Left ventricle myocardium inferior (tissue), 1 donor: ENCODE data around the gene IGF2BP1. TPM values are rescaled to one million over a fixed set of nuclear protein-coding genes. Genes with fewer than 3 reads are reported as not detected.

Source experiments
- DNase-seq: peaks from one replicate; pipeline ENCODE4 v3.0.0-alpha.2; 2020
- H3K27ac ChIP-seq: fragments of 200-600 bp; replicated peaks from 2 replicates; pipeline ENCODE4 v1.8.0; 2021
- H3K27me3 ChIP-seq: fragments of 200-600 bp; 2 replicates; pipeline ENCODE4 v1.8.0; 2021; ENCODE audit warnings: low read depth
- H3K36me3 ChIP-seq: fragments of 200-600 bp; 2 replicates; pipeline ENCODE4 v1.8.0; 2021
- H3K4me1 ChIP-seq: fragments of 200-600 bp; 2 replicates; pipeline ENCODE4 v1.8.0; 2021
- H3K4me3 ChIP-seq: fragments of 200-600 bp; 2 replicates; pipeline ENCODE4 v1.8.0; 2021; ENCODE audit warnings: mild to moderate bottlenecking, moderate library complexity
- H3K9me3 ChIP-seq: fragments of 200-600 bp; replicated peaks from 2 replicates; pipeline ENCODE4 v1.8.0; 2021
- intact Hi-C: fragments of 100-400 bp; cut with micrococcal nuclease; formaldehyde crosslinking; loops from one replicate; pipeline ENCODE4 v1.11.0; 2022
- total RNA-seq: library from RNA; stranded (reverse); fragmentation: NEBNext Ultra II Directional; extraction: Animal tissue kit (Norgen Biotek cat#: 25700); gene quantifications from one replicate; pipeline ENCODE4 v1.2.1, GENCODE V29; 2021
- TF ChIP-seq, protein P1 (sequence below): fragments of 200-600 bp; IDR thresholded peaks from 2 replicates; pipeline ENCODE4 v1.8.0; 2021; ENCODE audit warnings: antibody characterized with exemption, mild to moderate bottlenecking, borderline replicate concordance
- donor health status: DM: no; HTN: yes; CAD: no; lungs with severe emphysema.

IGF2BP1 gene
- total RNA-seq, 1 donor from 2014 or later = not detected

- Histone ChIP-seq H3K9me3 (no peaks in the 10 kb centered on the region), H3K36me3 (no peaks in the 10 kb centered on the region), H3K27ac (no peak overlapping the region), H3K4me3 (no peak overlapping the region), H3K4me1 (no peaks in the 10 kb centered on the region), H3K27me3 (peaks cover 50% of the 10 kb centered on the region)
- DNase-seq = no peak
- intact Hi-C loops = no loop called here
- TF ChIP-seq, protein P1, sequence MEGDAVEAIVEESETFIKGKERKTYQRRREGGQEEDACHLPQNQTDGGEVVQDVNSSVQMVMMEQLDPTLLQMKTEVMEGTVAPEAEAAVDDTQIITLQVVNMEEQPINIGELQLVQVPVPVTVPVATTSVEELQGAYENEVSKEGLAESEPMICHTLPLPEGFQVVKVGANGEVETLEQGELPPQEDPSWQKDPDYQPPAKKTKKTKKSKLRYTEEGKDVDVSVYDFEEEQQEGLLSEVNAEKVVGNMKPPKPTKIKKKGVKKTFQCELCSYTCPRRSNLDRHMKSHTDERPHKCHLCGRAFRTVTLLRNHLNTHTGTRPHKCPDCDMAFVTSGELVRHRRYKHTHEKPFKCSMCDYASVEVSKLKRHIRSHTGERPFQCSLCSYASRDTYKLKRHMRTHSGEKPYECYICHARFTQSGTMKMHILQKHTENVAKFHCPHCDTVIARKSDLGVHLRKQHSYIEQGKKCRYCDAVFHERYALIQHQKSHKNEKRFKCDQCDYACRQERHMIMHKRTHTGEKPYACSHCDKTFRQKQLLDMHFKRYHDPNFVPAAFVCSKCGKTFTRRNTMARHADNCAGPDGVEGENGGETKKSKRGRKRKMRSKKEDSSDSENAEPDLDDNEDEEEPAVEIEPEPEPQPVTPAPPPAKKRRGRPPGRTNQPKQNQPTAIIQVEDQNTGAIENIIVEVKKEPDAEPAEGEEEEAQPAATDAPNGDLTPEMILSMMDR = no peak
These were observed 70.0 kb downstream of the IGF2BP1 start for GRCh38 chr17:49067163-49067562.

GRCh38 chr17:49069585-49070273 is 72.5 kb downstream of the IGF2BP1 start:
- intact Hi-C loops = no loop called here
- no peaks in the 10 kb centered on the region for H3K36me3 ChIP-seq
- H3K27ac ChIP-seq = no peak overlapping the region
- no peaks in the 10 kb centered on the region for H3K9me3 ChIP-seq
- no peaks in the 10 kb centered on the region for H3K4me1 ChIP-seq
- H3K4me3 ChIP-seq = no peak overlapping the region
- peaks cover 75% of the 10 kb centered on the region for H3K27me3 ChIP-seq
- DNase-seq = no peak
- TF ChIP-seq, protein P1 = no peak

- TF ChIP-seq, protein P1 = no peak
- Histone ChIP-seq H3K4me1 (no peaks in the 10 kb centered on the region), H3K4me3 (no peak overlapping the region), H3K27ac (no peak overlapping the region), H3K27me3 (peaks cover 79% of the 10 kb centered on the region), H3K9me3 (no peaks in the 10 kb centered on the region), H3K36me3 (no peaks in the 10 kb centered on the region)
- intact Hi-C loops = no loop called here
- no peak for DNase-seq
These were observed 73.9 kb downstream of the IGF2BP1 start for GRCh38 chr17:49071106-49071505.

DNA sequence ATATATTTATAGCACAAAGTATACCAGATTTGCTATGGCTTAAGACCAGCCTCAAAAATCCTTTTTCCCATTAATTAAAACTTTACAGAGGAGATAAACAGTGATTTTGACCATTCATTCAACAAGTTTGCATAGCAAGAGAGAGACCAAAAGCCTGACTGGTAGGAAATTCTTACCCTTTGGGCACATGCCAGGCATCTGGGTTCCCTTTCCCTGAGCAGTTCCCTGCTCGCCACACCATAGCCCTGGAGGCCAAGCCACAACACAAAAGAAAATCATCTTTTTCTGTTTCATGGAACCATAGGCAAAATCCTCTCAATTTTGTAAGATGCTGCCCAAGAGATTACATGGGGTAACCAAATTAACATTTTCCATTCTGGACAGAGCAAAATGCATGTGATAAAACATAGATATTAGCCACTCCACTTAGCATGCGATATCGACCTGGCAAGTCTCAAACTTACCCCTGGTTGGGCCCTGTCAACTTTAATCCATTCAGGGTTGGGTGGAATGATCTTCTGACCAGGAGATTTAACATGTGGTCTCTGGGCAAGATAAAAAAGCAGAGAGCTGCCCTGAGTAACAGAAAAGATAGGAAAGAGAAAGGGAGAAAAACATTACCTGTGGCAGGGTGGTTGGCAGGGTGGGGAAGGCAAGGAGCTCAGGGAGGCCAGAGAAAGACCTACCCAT is 77.8 kb downstream of the IGF2BP1 start:
- intact Hi-C loops = no loop called here
- Histone ChIP-seq H3K27ac (no peak overlapping the region), H3K36me3 (no peaks in the 10 kb centered on the region), H3K9me3 (no peaks in the 10 kb centered on the region), H3K27me3 (peaks cover 86% of the 10 kb centered on the region), H3K4me3 (no peak overlapping the region), H3K4me1 (no peaks in the 10 kb centered on the region)
- TF ChIP-seq, protein P1 = no peak
- no peak for DNase-seq

DNA sequence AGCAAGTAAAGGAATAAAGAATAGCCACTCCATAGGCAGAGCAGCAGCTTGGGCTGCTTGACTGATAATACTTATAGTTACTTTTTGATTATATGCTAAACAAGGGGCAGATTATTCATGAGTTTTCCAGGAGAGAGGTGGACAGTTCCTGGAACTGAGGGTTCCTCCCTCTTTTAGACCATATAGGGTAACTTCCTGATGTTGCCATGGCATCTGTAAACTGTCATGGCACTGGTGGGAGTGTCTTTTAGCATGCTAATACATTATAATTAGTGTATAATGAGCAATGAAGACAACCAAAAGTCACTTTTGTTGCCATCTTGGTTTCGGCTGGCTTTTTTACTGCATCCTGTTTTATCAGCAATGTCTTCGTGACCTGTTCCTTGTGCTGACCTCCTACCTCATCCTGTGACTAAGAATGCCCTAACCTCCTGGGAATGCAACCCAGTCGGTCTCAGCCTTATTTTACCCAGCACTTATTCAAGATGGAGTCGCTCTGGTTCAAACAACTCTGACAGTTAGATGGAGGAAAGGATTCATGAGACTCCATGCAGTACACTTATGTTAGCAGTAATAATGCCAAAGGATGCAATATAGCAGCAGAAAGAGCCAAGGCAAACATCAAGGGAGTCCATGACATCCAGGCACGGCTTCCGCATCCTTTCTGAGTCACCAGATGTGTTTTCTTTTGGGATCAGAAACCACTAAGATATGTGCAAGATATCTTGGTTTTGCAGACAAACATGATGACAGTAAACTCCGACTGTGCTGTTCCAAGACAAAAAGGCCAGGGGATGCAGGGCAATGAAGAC is 79.6 kb downstream of the IGF2BP1 start:
- no peak overlapping the region for H3K4me3 ChIP-seq
- DNase-seq = no peak
- peaks cover 91% of the 10 kb centered on the region for H3K27me3 ChIP-seq
- H3K27ac ChIP-seq = no peak overlapping the region
- H3K9me3 ChIP-seq = no peaks in the 10 kb centered on the region
- intact Hi-C loops = no loop called here
- TF ChIP-seq, protein P1 = no peak
- no peaks in the 10 kb centered on the region for H3K36me3 ChIP-seq
- H3K4me1 ChIP-seq = no peaks in the 10 kb centered on the region
